Measurements from ENCODE around the gene TMEM132C. TPM values are rescaled to one million over a fixed set of nuclear protein-coding genes. Genes with fewer than 3 reads are reported as not detected.

Gene TMEM132C
- total and polyA plus RNA-seq, 2 experiments from 2014 or later = not detected

DNA sequence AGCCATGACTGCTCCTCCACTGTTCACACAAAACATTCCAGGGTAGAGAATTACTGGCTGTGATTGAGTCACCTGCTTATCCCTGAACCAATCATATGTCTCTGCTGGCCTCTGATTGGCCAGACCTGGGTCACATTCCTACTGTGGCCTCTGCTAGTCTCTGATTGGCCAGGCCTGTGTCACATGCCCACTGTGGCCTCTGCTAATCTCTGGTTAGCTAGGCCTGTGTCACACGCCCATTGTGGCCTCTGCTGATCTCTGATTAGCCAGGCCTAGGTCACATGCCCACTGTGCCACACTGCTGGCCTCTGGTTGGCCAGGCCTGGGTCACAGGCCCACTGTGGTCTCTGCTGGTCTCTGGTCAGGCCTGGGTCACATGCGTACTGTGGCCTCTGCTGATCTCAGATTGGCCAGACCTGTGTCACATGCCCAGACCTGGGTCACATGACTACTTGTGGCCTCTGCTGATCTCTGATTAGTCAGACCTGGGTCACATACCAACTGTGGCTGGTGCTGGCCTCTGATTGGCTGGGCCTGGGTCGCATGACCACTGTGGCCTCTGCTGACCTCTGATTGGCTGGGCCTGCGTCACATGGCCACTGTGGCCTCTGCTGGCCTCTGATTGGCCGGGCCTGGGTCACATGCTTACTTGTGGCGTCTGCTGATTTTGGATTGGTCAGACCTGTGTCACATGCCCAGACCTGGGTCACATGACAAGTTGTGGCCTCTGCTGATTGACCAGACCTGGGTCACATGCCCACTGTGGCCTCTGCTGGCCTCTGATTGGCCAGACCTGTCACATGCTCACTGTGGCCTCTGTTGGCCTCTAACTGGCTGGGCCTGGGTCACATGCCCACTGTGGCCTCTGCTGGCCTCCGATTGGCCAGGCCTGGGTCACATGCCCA is 305.2 kb downstream of the TMEM132C start (continued):
- TF ChIP-seq, protein P1, sequence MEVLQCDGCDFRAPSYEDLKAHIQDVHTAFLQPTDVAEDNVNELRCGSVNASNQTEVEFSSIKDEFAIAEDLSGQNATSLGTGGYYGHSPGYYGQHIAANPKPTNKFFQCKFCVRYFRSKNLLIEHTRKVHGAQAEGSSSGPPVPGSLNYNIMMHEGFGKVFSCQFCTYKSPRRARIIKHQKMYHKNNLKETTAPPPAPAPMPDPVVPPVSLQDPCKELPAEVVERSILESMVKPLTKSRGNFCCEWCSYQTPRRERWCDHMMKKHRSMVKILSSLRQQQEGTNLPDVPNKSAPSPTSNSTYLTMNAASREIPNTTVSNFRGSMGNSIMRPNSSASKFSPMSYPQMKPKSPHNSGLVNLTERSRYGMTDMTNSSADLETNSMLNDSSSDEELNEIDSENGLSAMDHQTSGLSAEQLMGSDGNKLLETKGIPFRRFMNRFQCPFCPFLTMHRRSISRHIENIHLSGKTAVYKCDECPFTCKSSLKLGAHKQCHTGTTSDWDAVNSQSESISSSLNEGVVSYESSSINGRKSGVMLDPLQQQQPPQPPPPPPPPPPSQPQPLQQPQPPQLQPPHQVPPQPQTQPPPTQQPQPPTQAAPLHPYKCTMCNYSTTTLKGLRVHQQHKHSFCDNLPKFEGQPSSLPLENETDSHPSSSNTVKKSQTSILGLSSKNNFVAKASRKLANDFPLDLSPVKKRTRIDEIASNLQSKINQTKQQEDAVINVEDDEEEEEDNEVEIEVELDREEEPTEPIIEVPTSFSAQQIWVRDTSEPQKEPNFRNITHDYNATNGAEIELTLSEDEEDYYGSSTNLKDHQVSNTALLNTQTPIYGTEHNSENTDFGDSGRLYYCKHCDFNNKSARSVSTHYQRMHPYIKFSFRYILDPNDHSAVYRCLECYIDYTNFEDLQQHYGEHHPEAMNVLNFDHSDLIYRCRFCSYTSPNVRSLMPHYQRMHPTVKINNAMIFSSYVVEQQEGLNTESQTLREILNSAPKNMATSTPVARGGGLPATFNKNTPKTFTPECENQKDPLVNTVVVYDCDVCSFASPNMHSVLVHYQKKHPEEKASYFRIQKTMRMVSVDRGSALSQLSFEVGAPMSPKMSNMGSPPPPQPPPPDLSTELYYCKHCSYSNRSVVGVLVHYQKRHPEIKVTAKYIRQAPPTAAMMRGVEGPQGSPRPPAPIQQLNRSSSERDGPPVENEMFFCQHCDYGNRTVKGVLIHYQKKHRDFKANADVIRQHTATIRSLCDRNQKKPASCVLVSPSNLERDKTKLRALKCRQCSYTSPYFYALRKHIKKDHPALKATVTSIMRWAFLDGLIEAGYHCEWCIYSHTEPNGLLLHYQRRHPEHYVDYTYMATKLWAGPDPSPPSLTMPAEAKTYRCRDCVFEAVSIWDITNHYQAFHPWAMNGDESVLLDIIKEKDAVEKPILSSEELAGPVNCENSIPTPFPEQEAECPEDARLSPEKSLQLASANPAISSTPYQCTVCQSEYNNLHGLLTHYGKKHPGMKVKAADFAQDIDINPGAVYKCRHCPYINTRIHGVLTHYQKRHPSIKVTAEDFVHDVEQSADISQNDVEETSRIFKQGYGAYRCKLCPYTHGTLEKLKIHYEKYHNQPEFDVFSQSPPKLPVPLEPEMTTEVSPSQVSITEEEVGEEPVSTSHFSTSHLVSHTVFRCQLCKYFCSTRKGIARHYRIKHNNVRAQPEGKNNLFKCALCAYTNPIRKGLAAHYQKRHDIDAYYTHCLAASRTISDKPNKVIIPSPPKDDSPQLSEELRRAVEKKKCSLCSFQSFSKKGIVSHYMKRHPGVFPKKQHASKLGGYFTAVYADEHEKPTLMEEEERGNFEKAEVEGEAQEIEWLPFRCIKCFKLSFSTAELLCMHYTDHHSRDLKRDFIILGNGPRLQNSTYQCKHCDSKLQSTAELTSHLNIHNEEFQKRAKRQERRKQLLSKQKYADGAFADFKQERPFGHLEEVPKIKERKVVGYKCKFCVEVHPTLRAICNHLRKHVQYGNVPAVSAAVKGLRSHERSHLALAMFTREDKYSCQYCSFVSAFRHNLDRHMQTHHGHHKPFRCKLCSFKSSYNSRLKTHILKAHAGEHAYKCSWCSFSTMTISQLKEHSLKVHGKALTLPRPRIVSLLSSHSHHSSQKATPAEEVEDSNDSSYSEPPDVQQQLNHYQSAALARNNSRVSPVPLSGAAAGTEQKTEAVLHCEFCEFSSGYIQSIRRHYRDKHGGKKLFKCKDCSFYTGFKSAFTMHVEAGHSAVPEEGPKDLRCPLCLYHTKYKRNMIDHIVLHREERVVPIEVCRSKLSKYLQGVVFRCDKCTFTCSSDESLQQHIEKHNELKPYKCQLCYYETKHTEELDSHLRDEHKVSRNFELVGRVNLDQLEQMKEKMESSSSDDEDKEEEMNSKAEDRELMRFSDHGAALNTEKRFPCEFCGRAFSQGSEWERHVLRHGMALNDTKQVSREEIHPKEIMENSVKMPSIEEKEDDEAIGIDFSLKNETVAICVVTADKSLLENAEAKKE (CRISPR knock-in tag; IDR thresholded peaks at IDR 0.05) = no peak
- TF ChIP-seq, protein P2, sequence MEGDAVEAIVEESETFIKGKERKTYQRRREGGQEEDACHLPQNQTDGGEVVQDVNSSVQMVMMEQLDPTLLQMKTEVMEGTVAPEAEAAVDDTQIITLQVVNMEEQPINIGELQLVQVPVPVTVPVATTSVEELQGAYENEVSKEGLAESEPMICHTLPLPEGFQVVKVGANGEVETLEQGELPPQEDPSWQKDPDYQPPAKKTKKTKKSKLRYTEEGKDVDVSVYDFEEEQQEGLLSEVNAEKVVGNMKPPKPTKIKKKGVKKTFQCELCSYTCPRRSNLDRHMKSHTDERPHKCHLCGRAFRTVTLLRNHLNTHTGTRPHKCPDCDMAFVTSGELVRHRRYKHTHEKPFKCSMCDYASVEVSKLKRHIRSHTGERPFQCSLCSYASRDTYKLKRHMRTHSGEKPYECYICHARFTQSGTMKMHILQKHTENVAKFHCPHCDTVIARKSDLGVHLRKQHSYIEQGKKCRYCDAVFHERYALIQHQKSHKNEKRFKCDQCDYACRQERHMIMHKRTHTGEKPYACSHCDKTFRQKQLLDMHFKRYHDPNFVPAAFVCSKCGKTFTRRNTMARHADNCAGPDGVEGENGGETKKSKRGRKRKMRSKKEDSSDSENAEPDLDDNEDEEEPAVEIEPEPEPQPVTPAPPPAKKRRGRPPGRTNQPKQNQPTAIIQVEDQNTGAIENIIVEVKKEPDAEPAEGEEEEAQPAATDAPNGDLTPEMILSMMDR (conservative IDR thresholded peaks at IDR 0.05; ENCODE audit: low read depth in 2 of 2) = no peak
- TF ChIP-seq POLR2AphosphoS5 (IDR thresholded peaks at IDR 0.05; ENCODE audit: low read depth) = no peak
- no peak for TF ChIP-seq ZNF331 (CRISPR knock-in tag; IDR thresholded peaks at IDR 0.05; ENCODE audit: low read depth)
- TF ChIP-seq CREB1 (CRISPR knock-in tag; IDR thresholded peaks at IDR 0.05; ENCODE audit: low read depth) = no peak
- TF ChIP-seq JUNB (IDR thresholded peaks at IDR 0.05; ENCODE audit: unreplicated experiment) = no peak

DNA sequence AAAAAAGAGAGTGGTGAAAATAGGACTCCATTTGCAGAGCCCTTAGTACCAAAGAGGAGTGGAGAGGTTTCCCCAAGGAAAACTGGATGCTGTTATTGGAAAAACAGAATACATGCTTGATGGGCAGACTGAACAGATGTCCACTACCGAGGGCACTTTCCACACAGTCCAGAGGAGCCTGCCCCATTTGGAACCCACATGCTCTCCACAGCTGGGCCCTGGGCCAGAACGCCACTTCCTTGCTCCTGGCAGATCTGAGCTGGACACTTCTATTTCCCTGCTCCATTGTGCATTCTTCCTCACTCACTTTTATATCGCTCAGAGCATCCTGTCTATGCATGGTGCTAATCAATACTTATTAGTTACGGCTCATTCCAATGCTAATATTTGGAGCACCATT is 306.9 kb downstream of the TMEM132C start:
- Histone ChIP-seq H3K9me2 (ENCODE audit: insufficient read depth) (no peaks in the 10 kb centered on the region), H3K27ac (ENCODE audit: low read depth) (no peak overlapping the region), H3F3A (replicated peaks; ENCODE audit: low read depth) (no peaks in the 10 kb centered on the region), H3K27me3 (ENCODE audit: insufficient read depth) (no peaks in the 10 kb centered on the region), H3K4me3 (no peak overlapping the region), H3K79me2 (replicated peaks; ENCODE audit: insufficient read depth) (no peaks in the 10 kb centered on the region), H3K4me2 (no peak overlapping the region), H3K4me1 (ENCODE audit: insufficient read depth) (no peaks in the 10 kb centered on the region), H3K36me3 (ENCODE audit: insufficient read depth) (no peaks in the 10 kb centered on the region), H4K20me1 (replicated peaks; ENCODE audit: insufficient read depth) (no peaks in the 10 kb centered on the region), H2AFZ (no peak overlapping the region)
- ATAC-seq (no peak), DNase-seq (ENCODE audit: low spot score) (no peak)
- Mint-ChIP-seq H3K36me3 (ENCODE audit: low read depth) (peaks cover 33% of the 10 kb centered on the region), H3K9me3 (peaks cover 97% of the 10 kb centered on the region), H3K27ac (no peak overlapping the region), H3K4me1 (no peaks in the 10 kb centered on the region), H3K4me3 (no peak overlapping the region), H3K27me3 (ENCODE audit: insufficient read depth, low read depth, poor library complexity) (peaks cover under 1% of the 10 kb centered on the region)
- TF ChIP-seq EZH2phosphoT487 (IDR thresholded peaks at IDR 0.05; ENCODE audit: unreplicated experiment) (no peak), EZH2 (IDR thresholded peaks at IDR 0.05; ENCODE audit: low read depth, unreplicated experiment) (no peak), NANOG (IDR thresholded peaks at IDR 0.05; ENCODE audit: borderline replicate concordance) (no peak), ZNF114 (CRISPR knock-in tag; IDR thresholded peaks at IDR 0.05) (no peak)
- TF ChIP-seq, protein P2 (conservative IDR thresholded peaks at IDR 0.05; ENCODE audit: low read depth in 2 of 2) = no peak

Data from GM23338 (cell line).